Hematopoietic multipotent progenitor cell treated with erythropoietin and hydrocortisone succinate and interleukin-3 and kit ligand, for 8 days (in vitro differentiated cells): ENCODE measurements around the gene CTSE.
"Not testable (repeated sequence)": the region's sequence is repeated elsewhere in the genome, so short reads cannot be mapped to it uniquely, and the experiment has no call there.

Experiments
- DNase-seq: peaks from one replicate; pipeline ENCODE4 v3.0.0-alpha.2; 2015

The CTSE gene

GRCh38 chr1:206023695-206024094, at the start of gene CTSE:
CTSE (minus strand) TSS chr1:206023895; CDS start chr1:206023791, 104 bp downstream.
- DNase-seq = peak; percentile 42

GRCh38 chr1:206070627-206071304, 47.1 kb upstream of the CTSE start:
- no peak for DNase-seq

- DNase-seq = no peak
Observed at GRCh38 chr1:206068314-206068713, 44.6 kb upstream of the CTSE start.

GRCh38 chr1:206067486-206068227, 44.0 kb upstream of the CTSE start:
- DNase-seq = peak; percentile 66

GRCh38 chr1:206066479-206067171, 42.9 kb upstream of the CTSE start:
- peak; percentile 80 for DNase-seq

GRCh38 chr1:206065547-206066145, 42.0 kb upstream of the CTSE start:
- DNase-seq = peak; percentile 34

- DNase-seq = not testable (repeated sequence)
Observed at GRCh38 chr1:206064501-206064900, 40.8 kb upstream of the CTSE start.

- DNase-seq = not testable (repeated sequence)
Observed at GRCh38 chr1:206064001-206064400, 40.3 kb upstream of the CTSE start.

GRCh38 chr1:206062464-206062863, 38.8 kb upstream of the CTSE start:
- no peak for DNase-seq

- no peak for DNase-seq
Observed at GRCh38 chr1:206060844-206061243, 37.1 kb upstream of the CTSE start.

- DNase-seq = peak; percentile 14
Observed at GRCh38 chr1:206059355-206059915, 35.7 kb upstream of the CTSE start.

- DNase-seq = no peak
Observed at GRCh38 chr1:206058927-206059292, 35.2 kb upstream of the CTSE start.

GRCh38 chr1:206058289-206058926, 34.7 kb upstream of the CTSE start:
- not testable (repeated sequence) for DNase-seq

GRCh38 chr1:206055639-206056323, 32.1 kb upstream of the CTSE start:
- not testable (repeated sequence) for DNase-seq

GRCh38 chr1:206055069-206055625, 31.5 kb upstream of the CTSE start:
- DNase-seq = not testable (repeated sequence)

GRCh38 chr1:206053616-206054015, 29.9 kb upstream of the CTSE start:
- DNase-seq = not testable (repeated sequence)

GRCh38 chr1:206052919-206053610, 29.4 kb upstream of the CTSE start, which contains the start of gene RHEX:
RHEX (plus strand) TSS chr1:206053173; CDS start chr1:206097829, 44,656 bp downstream.
- DNase-seq = not testable (repeated sequence)

GRCh38 chr1:206052231-206052865, 28.7 kb upstream of the CTSE start:
- DNase-seq = not testable (repeated sequence)

- DNase-seq = peak; percentile 10
Observed at GRCh38 chr1:206050655-206051235, 27.1 kb upstream of the CTSE start.
